BLaER1 treated with 17β-estradiol and CSF1 and Interleukin-3, amounts not matched to agents 10 nM and 100 nM (cell line): Measurements from ENCODE around the gene SSPN.

ENCODE experiments used
- H3K27ac ChIP-seq, 11 experiments: shearing (Covaris generic); formaldehyde crosslinking; 2 replicates each; pipeline ENCODE4 v1.8.1; 2022
- H3K27me3 ChIP-seq, 11 experiments: shearing (Covaris generic); formaldehyde crosslinking; 2 replicates each; pipeline ENCODE4 v1.8.1; 2022
- H3K36me3 ChIP-seq, 11 experiments: shearing (Covaris generic); formaldehyde crosslinking; 2 replicates each; pipeline ENCODE4 v1.8.1; 2022
- H3K4me1 ChIP-seq, 10 experiments: shearing (Covaris generic); formaldehyde crosslinking; 2 replicates each; pipeline ENCODE4 v1.8.1; 2022
- H3K4me2 ChIP-seq, 11 experiments: shearing (Covaris generic); formaldehyde crosslinking; 2 replicates each; pipeline ENCODE4 v1.8.1; 2022
- H3K4me3 ChIP-seq, 10 experiments: shearing (Covaris generic); formaldehyde crosslinking; 2 replicates each; pipeline ENCODE4 v1.8.1; 2022
- H3K9ac ChIP-seq, 11 experiments: shearing (Covaris generic); formaldehyde crosslinking; 2 replicates each; pipeline ENCODE4 v1.8.1; 2022
- H3K9me3 ChIP-seq, 11 experiments: shearing (Covaris generic); formaldehyde crosslinking; replicated peaks in 1 of 11; 2 replicates each; pipeline ENCODE4 v1.8.1; 2022
- H4K20me1 ChIP-seq, 11 experiments: shearing (Covaris generic); formaldehyde crosslinking; 2 replicates each; pipeline ENCODE4 v1.8.1; 2022
- Cebpa-rat ChIP-seq, 11 experiments: shearing (Covaris generic); IDR thresholded peaks; 2 replicates each; pipeline ENCODE4 v1.8.1; 2022

SSPN gene

GRCh38 chr12:26281320-26281719 is 85.9 kb downstream of the SSPN start:
- peaks cover 0 to 43% (median 30%) of the 10 kb centered on the region in 10 experiments; a peak in 18 of 20 replicates for H3K4me1 ChIP-seq

GRCh38 chr12:26282339-26282940 is 87.1 kb downstream of the SSPN start:
- H3K4me1 ChIP-seq: peaks cover 0 to 42% (median 19%) of the 10 kb centered on the region in 10 experiments; a peak in 18 of 20 replicates
- no peak overlapping the region for H3K4me3 ChIP-seq
- H3K9me3 ChIP-seq: peaks cover 0 to 8% (median 0%) of the 10 kb centered on the region in 11 experiments; a peak in 2 of 22 replicates
- H3K4me2 ChIP-seq: no peak overlapping the region; a peak in 1 of 22 replicates
- H3K36me3 ChIP-seq: no peaks in the 10 kb centered on the region
- H3K9ac ChIP-seq: no peak overlapping the region
- no peak overlapping the region for H3K27ac ChIP-seq
- no peaks in the 10 kb centered on the region for H4K20me1 ChIP-seq
- no peak for TF ChIP-seq Cebpa-rat (IDR thresholded peaks at IDR 0.05)
- no peaks in the 10 kb centered on the region for H3K27me3 ChIP-seq

More at GRCh38 chr12:26281320-26281719, 85.9 kb downstream of the SSPN start:
- Histone ChIP-seq H3K9ac (no peak overlapping the region), H3K4me2 (no peak overlapping the region), H3K4me3 (no peak overlapping the region), H3K27me3 (no peaks in the 10 kb centered on the region), H3K27ac (no peak overlapping the region), H3K36me3 (no peaks in the 10 kb centered on the region), H3K9me3 (peaks cover 0 to 8% (median 0%) of the 10 kb centered on the region in 11 experiments; a peak in 2 of 22 replicates), H4K20me1 (no peaks in the 10 kb centered on the region)
- TF ChIP-seq Cebpa-rat (IDR thresholded peaks at IDR 0.05): no peak

GRCh38 chr12:26283046-26283445 is 87.7 kb downstream of the SSPN start:
- TF ChIP-seq Cebpa-rat (IDR thresholded peaks at IDR 0.05): no peak
- no peak overlapping the region for H3K9ac ChIP-seq
- H3K27ac ChIP-seq: no peak overlapping the region

GRCh38 chr12:26283617-26284016 is 88.2 kb downstream of the SSPN start:
- no peak overlapping the region for H3K9ac ChIP-seq
- peaks cover 0 to 8% (median 0%) of the 10 kb centered on the region in 11 experiments; a peak in 2 of 22 replicates for H3K9me3 ChIP-seq
- H3K27me3 ChIP-seq: no peaks in the 10 kb centered on the region
- no peak for TF ChIP-seq Cebpa-rat (IDR thresholded peaks at IDR 0.05)
- no peaks in the 10 kb centered on the region for H4K20me1 ChIP-seq
- H3K4me3 ChIP-seq: no peak overlapping the region
- H3K4me2 ChIP-seq: peak overlapping the region in 2 of 11 experiments; percentile 14 to 30; a peak in 2 of 22 replicates
- peaks cover 0 to 42% (median 7%) of the 10 kb centered on the region in 10 experiments; a peak in 18 of 20 replicates for H3K4me1 ChIP-seq
- H3K27ac ChIP-seq: no peak overlapping the region
- H3K36me3 ChIP-seq: no peaks in the 10 kb centered on the region

More at GRCh38 chr12:26283046-26283445, 87.7 kb downstream of the SSPN start:
- Histone ChIP-seq H4K20me1 (no peaks in the 10 kb centered on the region), H3K4me3 (no peak overlapping the region), H3K27me3 (no peaks in the 10 kb centered on the region), H3K9me3 (peaks cover 0 to 8% (median 0%) of the 10 kb centered on the region in 11 experiments; a peak in 2 of 22 replicates), H3K36me3 (no peaks in the 10 kb centered on the region), H3K4me2 (no peak overlapping the region; a peak in 1 of 22 replicates), H3K4me1 (peaks cover 0 to 42% (median 13%) of the 10 kb centered on the region in 10 experiments; a peak in 18 of 20 replicates)

- no peak overlapping the region for H3K4me2 ChIP-seq
- no peaks in the 10 kb centered on the region for H4K20me1 ChIP-seq
- no peak overlapping the region for H3K27ac ChIP-seq
- no peaks in the 10 kb centered on the region for H3K36me3 ChIP-seq
- H3K9ac ChIP-seq: no peak overlapping the region
- TF ChIP-seq Cebpa-rat (IDR thresholded peaks at IDR 0.05): no peak
- H3K27me3 ChIP-seq: no peaks in the 10 kb centered on the region
- peaks cover 0 to 37% (median 0%) of the 10 kb centered on the region in 10 experiments; a peak in 6 of 20 replicates for H3K4me1 ChIP-seq
- peaks cover 0 to 8% (median 0%) of the 10 kb centered on the region in 11 experiments; a peak in 2 of 22 replicates for H3K9me3 ChIP-seq
- no peak overlapping the region for H3K4me3 ChIP-seq
These were observed 90.0 kb downstream of the SSPN start for GRCh38 chr12:26285401-26285800.

- Histone ChIP-seq H3K27ac (no peak overlapping the region), H3K4me3 (no peak overlapping the region), H3K9me3 (peaks cover 0 to 8% (median 0%) of the 10 kb centered on the region in 11 experiments; a peak in 2 of 22 replicates), H3K4me2 (peak overlapping the region in 2 of 11 experiments; percentile 11 to 43; a peak in 1 of 22 replicates), H3K4me1 (peaks cover 0 to 42% (median 0%) of the 10 kb centered on the region in 10 experiments; a peak in 6 of 20 replicates), H3K27me3 (no peaks in the 10 kb centered on the region), H4K20me1 (no peaks in the 10 kb centered on the region), H3K36me3 (no peaks in the 10 kb centered on the region), H3K9ac (no peak overlapping the region)
- TF ChIP-seq Cebpa-rat (IDR thresholded peaks at IDR 0.05): no peak
These were observed 90.8 kb downstream of the SSPN start for GRCh38 chr12:26286186-26286585.

- no peaks in the 10 kb centered on the region for H4K20me1 ChIP-seq
- no peak for TF ChIP-seq Cebpa-rat (IDR thresholded peaks at IDR 0.05)
- no peak overlapping the region for H3K9ac ChIP-seq
- no peaks in the 10 kb centered on the region for H3K36me3 ChIP-seq
- H3K4me1 ChIP-seq: peaks cover 0 to 42% (median 0%) of the 10 kb centered on the region in 10 experiments; a peak in 6 of 20 replicates
- H3K4me3 ChIP-seq: no peak overlapping the region
- H3K27me3 ChIP-seq: no peaks in the 10 kb centered on the region
- H3K9me3 ChIP-seq: peaks cover 0 to 8% (median 0%) of the 10 kb centered on the region in 11 experiments; a peak in 2 of 22 replicates
- H3K4me2 ChIP-seq: peak overlapping the region in 2 of 11 experiments; percentile 67 to 74; a peak in 4 of 22 replicates
- H3K27ac ChIP-seq: no peak overlapping the region
These were observed 92.5 kb downstream of the SSPN start for GRCh38 chr12:26287671-26288381.

- Histone ChIP-seq H3K27ac (no peak overlapping the region), H3K4me2 (no peak overlapping the region; a peak in 1 of 22 replicates), H3K9me3 (peaks cover 0 to 6% (median 0%) of the 10 kb centered on the region in 11 experiments; a peak in 2 of 22 replicates), H3K4me3 (no peak overlapping the region), H4K20me1 (no peaks in the 10 kb centered on the region), H3K36me3 (no peaks in the 10 kb centered on the region), H3K4me1 (peaks cover 0 to 37% (median 0%) of the 10 kb centered on the region in 10 experiments; a peak in 5 of 20 replicates), H3K27me3 (no peaks in the 10 kb centered on the region), H3K9ac (no peak overlapping the region)
- no peak for TF ChIP-seq Cebpa-rat (IDR thresholded peaks at IDR 0.05)
These were observed 95.2 kb downstream of the SSPN start for GRCh38 chr12:26290565-26290964.

GRCh38 chr12:26292596-26292995 is 97.2 kb downstream of the SSPN start:
- H3K4me2 ChIP-seq: no peak overlapping the region

More at GRCh38 chr12:26292596-26292995, 97.2 kb downstream of the SSPN start:
- Histone ChIP-seq H3K9me3 (no peaks in the 10 kb centered on the region), H3K4me3 (no peak overlapping the region), H3K27me3 (no peaks in the 10 kb centered on the region), H3K27ac (no peak overlapping the region), H3K4me1 (peaks cover 0 to 35% (median under 1%) of the 10 kb centered on the region in 10 experiments; a peak in 10 of 20 replicates), H4K20me1 (no peaks in the 10 kb centered on the region), H3K36me3 (no peaks in the 10 kb centered on the region), H3K9ac (no peak overlapping the region)
- no peak for TF ChIP-seq Cebpa-rat (IDR thresholded peaks at IDR 0.05)
